GM21737 (cell line): ENCODE results near the gene MYO6.
"Not testable (repeated sequence)": the region's sequence is repeated elsewhere in the genome, so short reads cannot be mapped to it uniquely, and the experiment has no call there.

Experiments
- ATAC-seq: cut with Tn5 transposase; IDR thresholded peaks from one replicate; pipeline ENCODE4 v1.9.1; 2021; ENCODE audit warnings: mild to moderate bottlenecking, moderate library complexity; ENCODE audit not compliant: unreplicated experiment

Gene MYO6

GRCh38 chr6:75880305-75880704 is 131.3 kb downstream of the MYO6 start:
- no peak for ATAC-seq

DNA sequence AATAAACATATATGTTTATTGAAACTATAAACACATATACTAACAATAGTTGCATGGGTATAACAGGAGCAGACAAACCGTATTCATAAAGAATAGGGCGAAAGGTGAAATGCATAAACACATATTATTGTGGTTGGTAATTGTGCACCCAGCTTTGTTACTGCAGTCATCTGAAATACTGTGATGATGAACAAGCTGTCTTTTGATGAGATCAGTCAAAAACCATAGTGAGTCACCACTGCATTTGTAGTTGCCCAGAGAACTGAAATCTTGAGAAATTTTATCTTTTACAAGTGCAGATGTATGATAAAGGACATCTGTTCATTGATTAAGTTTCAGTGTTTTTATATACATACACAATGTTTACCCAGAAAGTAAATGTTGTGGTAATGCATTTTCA is 133.7 kb downstream of the MYO6 start:
- no peak for ATAC-seq

GRCh38 chr6:75884822-75885221 is 135.8 kb downstream of the MYO6 start:
- no peak for ATAC-seq

GRCh38 chr6:75892384-75892783 is 143.3 kb downstream of the MYO6 start:
- ATAC-seq = no peak

- peak; percentile 51 for ATAC-seq
Measured at GRCh38 chr6:75893058-75893775, 144.2 kb downstream of the MYO6 start.

- ATAC-seq = no peak
Measured at GRCh38 chr6:75893776-75894152, 144.7 kb downstream of the MYO6 start.

DNA sequence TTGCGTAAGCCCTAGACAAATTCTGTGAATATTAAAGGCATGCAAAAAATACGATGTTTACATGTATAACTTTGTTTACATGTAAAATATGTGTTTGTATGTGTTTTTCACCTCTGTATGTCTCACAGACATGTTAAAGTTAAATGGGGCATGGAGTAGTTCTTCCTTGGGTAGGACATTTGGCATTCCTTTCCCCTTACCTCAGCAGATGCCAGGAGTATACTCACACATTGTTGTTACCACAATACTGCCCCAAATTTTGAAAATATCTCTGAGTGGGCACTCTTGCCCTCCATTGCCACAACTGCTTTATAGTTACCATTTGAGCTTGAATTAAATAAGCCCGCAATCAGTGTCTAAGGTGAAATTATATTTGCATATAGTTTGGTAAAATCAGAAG is 147.5 kb downstream of the MYO6 start:
- ATAC-seq = no peak

GRCh38 chr6:75900216-75900615 is 151.2 kb downstream of the MYO6 start:
- ATAC-seq = not testable (repeated sequence)

- ATAC-seq = not testable (repeated sequence)
Measured at GRCh38 chr6:75905129-75905528, 156.1 kb downstream of the MYO6 start.

- no peak for ATAC-seq
Measured at GRCh38 chr6:75906871-75907270, 157.8 kb downstream of the MYO6 start.

DNA sequence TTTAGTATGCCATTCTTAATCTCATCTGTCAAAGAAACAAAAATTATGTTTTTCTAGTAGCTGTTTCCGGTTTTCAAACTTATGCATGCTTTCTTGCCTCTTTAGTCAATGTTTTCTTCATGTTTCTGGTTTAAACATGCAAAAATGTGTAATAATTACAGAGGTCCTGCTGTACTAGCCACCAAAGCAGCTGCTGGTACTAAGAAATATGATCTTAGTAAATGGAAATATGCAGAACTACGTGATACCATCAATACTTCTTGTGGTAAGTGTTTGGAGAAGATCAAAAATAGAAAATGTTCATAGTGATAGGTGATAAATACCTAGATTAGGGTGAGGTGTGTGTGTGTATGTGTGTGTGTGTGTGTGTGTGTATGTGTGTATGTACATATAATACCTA is 158.4 kb downstream of the MYO6 start:
- no peak for ATAC-seq

DNA sequence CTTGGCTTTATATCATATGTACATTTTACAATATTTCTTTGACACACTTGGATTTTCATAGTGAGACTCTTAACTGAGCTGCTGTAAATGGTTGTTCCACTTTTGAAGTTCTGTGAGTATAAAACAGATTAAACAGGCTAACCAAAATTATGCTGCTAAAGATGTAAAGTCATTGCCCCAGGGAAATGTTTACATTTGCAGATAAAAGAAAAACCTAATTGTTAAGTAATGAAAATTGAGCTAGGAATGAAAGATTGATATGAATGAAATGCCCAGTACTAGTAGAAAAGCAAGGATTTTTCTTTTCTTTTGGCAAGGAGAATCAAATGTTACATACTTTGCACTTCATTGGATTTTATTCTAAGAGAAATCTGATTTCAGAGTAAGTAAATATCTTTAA is 164.0 kb downstream of the MYO6 start:
- ATAC-seq = no peak

GRCh38 chr6:75922226-75922625 is 173.2 kb downstream of the MYO6 start:
- ATAC-seq = no peak

DNA sequence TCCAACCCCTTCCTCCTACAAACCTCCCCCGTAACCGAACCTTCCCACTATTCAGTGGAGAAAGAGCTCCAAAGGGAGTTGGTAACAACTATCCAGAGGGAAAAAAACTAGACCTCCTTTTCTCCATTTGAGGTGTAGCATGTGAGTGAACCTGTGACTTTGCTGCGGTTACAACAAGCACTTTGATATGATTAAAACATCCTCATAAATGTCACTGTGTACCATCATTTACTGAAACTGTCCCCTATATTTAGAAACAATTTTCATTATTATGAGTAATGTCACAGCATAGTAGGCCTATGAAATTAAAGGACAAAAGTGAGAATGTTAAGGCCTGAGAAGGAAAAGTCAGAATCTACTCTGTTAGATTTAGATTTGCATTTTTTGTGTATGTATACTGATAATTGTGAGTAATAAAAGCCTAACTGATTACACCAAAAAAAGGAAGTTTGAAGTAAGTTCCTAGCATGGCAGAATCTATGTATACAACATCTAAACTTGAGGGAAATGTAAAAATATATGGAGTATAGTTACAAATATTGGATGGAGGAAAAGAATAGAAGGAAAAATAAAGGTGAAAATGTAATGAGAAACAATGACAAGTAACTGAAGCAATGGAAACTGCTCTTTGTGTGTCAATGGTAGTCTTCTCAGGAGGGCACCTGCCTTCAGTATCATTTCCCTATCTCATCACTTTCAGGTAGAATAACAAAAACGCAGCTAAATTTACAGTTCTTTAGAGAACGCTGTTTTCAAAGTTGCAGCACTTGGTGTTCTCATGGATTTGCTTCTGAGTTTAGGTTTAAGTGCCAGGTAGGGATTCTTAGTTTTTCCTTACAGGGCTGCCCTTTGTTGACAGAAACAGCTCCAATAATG is 177.5 kb downstream of the MYO6 start:
- no peak for ATAC-seq

DNA sequence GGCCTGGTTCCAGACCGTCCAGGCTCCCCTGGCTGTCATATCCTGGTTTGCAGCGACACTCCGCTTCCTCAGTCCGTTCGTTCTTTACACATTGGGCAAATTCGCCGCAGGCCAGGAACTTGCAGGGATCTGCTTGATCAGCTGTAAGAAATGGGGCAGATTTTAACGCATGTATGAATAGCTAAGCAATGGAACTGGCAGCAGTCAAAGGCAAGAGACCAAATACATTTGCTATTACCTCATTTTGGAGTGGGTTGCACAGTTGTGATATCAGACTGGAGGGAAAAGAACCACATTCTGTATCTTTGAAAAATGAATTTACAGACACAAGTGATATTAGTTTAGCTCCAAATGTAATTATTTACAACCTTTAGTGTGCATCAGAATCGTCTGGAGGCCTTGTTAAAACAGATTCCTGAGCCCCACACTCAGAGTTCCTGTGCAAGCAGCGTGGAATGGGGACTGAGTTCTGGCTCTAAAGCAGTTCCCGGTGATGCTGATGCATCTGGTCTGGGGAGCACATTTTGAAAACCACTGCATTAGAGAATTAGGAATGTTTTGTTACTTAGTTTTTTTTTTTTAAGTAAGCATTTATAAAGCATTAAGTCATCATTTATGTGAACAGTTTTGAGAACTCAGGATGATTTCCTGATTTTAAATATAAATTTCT is 182.1 kb downstream of the MYO6 start:
- no peak for ATAC-seq

DNA sequence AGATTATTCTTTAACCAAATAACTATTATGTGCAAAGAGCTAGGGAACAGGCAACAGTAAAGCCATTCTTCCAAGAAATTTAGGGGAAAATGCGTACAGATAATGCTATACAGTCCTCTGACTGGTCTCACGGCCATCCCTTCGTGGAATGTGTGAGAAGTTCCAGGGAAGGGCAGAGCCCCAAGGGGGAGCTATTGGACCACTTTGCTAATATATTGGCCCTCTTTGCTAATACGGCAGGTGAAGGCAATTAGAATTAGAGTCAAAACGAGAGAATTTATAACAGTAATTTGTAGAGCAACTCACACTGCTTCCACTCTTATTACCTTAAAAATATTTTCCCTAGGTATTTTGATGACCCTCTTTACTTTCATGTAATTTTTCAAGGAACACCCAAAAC is 183.0 kb downstream of the MYO6 start:
- no peak for ATAC-seq

- ATAC-seq = no peak
Measured at GRCh38 chr6:75933387-75933975, 184.4 kb downstream of the MYO6 start.

DNA sequence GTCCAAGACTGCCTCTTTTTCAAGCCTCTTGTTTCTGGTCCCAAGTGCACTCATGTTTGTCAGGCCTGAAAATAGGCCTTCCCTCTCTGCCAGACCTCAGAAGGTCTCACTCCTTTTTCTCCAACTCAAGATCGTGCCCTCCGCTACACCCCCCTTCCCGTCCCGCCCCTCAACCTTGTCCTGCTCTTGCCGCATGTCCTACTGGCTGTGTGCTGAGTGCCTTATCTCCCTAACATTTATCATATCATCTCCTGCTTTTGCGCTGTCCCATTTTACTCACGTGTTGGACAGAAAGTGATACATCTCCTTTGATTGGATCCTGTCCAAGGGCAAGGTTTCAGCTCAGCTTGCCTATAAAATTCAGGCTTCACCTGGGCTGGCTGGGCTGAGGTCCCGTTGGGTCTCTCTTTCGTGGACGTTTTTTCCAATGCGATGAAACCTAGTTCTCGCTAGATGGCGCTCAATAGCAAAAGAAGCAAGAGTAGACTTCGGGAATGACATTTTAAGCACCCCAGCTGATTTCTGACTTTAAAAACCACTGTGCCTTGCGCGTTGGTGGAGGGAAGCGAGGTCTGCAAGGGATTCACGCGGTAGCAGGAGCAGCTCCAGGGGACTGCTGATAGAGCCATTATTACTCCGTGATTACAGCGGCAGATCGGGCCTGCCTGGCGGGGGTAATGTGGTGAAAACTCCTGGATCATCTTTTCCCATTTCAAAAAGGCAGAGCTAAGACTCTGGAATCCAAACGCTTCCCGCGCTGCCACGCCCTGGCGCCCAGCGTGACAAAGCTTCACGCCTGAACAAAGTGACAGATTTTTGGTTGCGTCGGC is 185.8 kb downstream of the MYO6 start:
- peak; percentile 83 for ATAC-seq

DNA sequence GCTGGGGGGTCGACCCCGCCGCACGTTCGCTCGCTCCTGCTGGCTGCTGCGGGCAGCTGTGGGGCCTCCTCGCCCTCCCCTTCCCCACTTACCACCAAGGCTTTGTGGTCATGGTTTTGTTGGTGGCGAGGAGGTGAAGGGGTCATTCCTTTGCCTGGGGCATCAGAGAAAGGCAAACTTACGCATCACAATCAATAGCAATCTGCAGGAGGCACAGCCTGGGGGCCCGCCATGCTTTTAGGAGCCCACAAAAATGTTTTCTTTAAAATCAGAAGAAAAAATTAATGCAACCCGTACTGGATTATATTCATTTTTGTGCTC is 186.4 kb downstream of the MYO6 start:
- ATAC-seq = no peak

GRCh38 chr6:75936682-75937081 is 187.6 kb downstream of the MYO6 start:
- no peak for ATAC-seq

- no peak for ATAC-seq
Measured at GRCh38 chr6:75937846-75938245, 188.8 kb downstream of the MYO6 start.
